K562 (cell line): Measurements from ENCODE around the gene FAM117A. TPM values are rescaled to one million over a fixed set of nuclear protein-coding genes. Genes with fewer than 3 reads are reported as not detected.
A peak's percentile ranks its signal among the peaks of the same experiment; 100 is the strongest.

Experiments used
- L3MBTL2 ChIP-seq: fragments of 450-650 bp; IDR thresholded peaks from 2 replicates; pipeline ENCODE4 v1.6.1; 2016; ENCODE audit warnings: mild to moderate bottlenecking, moderate library complexity
- MTA2 ChIP-seq: fragments of 450-650 bp; IDR thresholded peaks from 2 replicates; pipeline ENCODE4 v1.6.1; 2016; ENCODE audit warnings: low read depth
- SRSF1 ChIP-seq: fragments of 200-400 bp; formaldehyde crosslinking; IDR thresholded peaks from 2 replicates; pipeline ENCODE4 v1.6.1; 2017; ENCODE audit warnings: mild to moderate bottlenecking, low read depth, low read length, moderate library complexity
- VEZF1 ChIP-seq: fragments of 200-800 bp; sonication (Bioruptor generic); IDR thresholded peaks from 2 replicates; pipeline ENCODE4 v1.6.1; 2017; ENCODE audit warnings: missing genetic modification characterization, missing compliant biosample characterization
- ZNF347 ChIP-seq: fragments of 450-650 bp; formaldehyde crosslinking; IDR thresholded peaks from 2 replicates; pipeline ENCODE4 v1.4.0; 2020; ENCODE audit warnings: low read depth, mild to moderate bottlenecking, moderate library complexity
- polyA plus RNA-seq, 8 experiments: library from polyadenylated mRNA; depleted of rRNA in 4 of 8; stranded (reverse) in 5 of 8; unstranded in 3 of 8; fragments of >200 nt; fragmentation: Nextera tagmentation in 2 of 8; fragmentation: Illumina TruSeq in 1 of 8; extraction: Ambion mirVana in 2 of 8; extraction: Trizol in 1 of 8; gene quantifications; 2 replicates each; pipeline versions ENCODE4 v1.2.1 to v1.2.3, GENCODE V29; 2011 to 2014; ENCODE audit warnings: inconsistent platforms in 1 of 8, missing spikeins in 1 of 8
- total RNA-seq, 7 experiments: library from RNA; depleted of rRNA in 6 of 7; stranded (reverse); fragments of >200 nt in 6 of 7; fragmentation: Illumina TruSeq in 2 of 7; extraction: Trizol in 2 of 7; gene quantifications; 2 replicates each; pipeline versions ENCODE4 v1.2.1 to v1.2.3, GENCODE V29; 2011 to 2021; ENCODE audit warnings: low replicate concordance in 1 of 7
- TF ChIP-seq, protein P1 (sequence below), 2 experiments: fragments of 450-650 bp; formaldehyde crosslinking in 1 of 2; IDR thresholded peaks; 2 replicates each; pipeline versions ENCODE4 v1.4.0 to v1.6.1; 2014 to 2020; ENCODE audit warnings: mild to moderate bottlenecking in 2 of 2, borderline replicate concordance in 1 of 2, low read depth in 1 of 2
- TF ChIP-seq, protein P2 (sequence below), 3 experiments: IDR thresholded peaks in 2 of 3; conservative IDR thresholded peaks in 1 of 3; 2 replicates each; pipeline ENCODE4 v1.5.1; 2011 to 2012; ENCODE audit warnings: low read length in 3 of 3, mild to moderate bottlenecking in 3 of 3, control low read depth in 2 of 3, improper control_type of control experiment in 1 of 3, inconsistent platforms in 1 of 3, low read depth in 1 of 3, mixed read lengths in 1 of 3, moderate library complexity in 1 of 3; ENCODE audit not compliant: insufficient read depth in 2 of 3

FAM117A gene
- total and polyA plus RNA-seq, 9 of the 15 experiments (the other 6 are each of a cell fraction or from before 2014, with no cell fraction given): 3.1 to 79.7 (median 36.6) TPM

DNA sequence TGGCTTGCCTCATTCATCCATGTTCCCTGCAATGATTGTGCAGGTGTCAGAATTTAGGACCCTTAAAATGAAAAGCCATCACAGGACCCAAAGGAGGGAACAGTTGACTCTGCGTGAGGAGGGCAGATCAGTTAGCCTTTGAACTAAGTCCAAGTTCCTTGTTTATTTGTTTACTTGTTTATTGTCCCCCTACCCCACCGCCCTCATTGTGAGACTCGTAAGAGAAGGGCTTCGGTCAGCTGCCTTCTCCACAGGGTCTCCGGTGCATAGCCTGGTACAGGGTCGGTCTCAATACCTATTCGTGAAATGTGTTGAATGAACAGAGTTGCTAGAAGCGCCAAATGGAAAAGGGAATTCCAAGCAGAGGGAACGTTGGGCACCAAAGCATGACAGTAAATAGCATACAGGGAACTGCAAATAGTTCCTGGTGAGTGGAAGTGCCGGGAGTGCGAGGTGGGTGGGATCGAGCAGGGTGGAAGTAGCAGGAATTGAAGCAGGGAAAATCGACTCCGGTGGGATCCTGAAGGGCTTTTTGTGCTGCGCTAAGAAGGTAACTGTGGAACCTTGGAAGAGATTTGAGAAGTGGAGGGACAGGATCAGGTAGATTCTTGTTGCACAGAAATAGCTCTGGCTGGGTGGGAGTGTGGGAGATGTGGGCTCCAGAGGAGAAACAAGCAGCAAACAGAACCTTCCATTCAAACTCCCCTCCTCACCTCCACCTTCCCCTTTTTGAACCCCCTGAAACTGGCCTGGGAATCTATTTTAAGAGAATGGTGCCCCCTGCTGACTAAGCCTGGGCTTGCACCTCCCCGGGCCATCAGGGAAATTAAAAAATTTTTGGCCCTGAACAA, 68.9 kb downstream of the FAM117A start (continued):
- TF ChIP-seq, protein P1, sequence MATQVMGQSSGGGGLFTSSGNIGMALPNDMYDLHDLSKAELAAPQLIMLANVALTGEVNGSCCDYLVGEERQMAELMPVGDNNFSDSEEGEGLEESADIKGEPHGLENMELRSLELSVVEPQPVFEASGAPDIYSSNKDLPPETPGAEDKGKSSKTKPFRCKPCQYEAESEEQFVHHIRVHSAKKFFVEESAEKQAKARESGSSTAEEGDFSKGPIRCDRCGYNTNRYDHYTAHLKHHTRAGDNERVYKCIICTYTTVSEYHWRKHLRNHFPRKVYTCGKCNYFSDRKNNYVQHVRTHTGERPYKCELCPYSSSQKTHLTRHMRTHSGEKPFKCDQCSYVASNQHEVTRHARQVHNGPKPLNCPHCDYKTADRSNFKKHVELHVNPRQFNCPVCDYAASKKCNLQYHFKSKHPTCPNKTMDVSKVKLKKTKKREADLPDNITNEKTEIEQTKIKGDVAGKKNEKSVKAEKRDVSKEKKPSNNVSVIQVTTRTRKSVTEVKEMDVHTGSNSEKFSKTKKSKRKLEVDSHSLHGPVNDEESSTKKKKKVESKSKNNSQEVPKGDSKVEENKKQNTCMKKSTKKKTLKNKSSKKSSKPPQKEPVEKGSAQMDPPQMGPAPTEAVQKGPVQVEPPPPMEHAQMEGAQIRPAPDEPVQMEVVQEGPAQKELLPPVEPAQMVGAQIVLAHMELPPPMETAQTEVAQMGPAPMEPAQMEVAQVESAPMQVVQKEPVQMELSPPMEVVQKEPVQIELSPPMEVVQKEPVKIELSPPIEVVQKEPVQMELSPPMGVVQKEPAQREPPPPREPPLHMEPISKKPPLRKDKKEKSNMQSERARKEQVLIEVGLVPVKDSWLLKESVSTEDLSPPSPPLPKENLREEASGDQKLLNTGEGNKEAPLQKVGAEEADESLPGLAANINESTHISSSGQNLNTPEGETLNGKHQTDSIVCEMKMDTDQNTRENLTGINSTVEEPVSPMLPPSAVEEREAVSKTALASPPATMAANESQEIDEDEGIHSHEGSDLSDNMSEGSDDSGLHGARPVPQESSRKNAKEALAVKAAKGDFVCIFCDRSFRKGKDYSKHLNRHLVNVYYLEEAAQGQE (IDR thresholded peaks at IDR 0.05; ENCODE audit: borderline replicate concordance): peak; percentile 90
- TF ChIP-seq, protein P1 (CRISPR knock-in tag; IDR thresholded peaks at IDR 0.05; ENCODE audit: low read depth): no peak
- TF ChIP-seq MTA2: no peak
- TF ChIP-seq VEZF1: 0 out of 2 replicates have a peak, but pooled peaks have one; percentile 12
- TF ChIP-seq SRSF1: no peak
- TF ChIP-seq, protein P2, sequence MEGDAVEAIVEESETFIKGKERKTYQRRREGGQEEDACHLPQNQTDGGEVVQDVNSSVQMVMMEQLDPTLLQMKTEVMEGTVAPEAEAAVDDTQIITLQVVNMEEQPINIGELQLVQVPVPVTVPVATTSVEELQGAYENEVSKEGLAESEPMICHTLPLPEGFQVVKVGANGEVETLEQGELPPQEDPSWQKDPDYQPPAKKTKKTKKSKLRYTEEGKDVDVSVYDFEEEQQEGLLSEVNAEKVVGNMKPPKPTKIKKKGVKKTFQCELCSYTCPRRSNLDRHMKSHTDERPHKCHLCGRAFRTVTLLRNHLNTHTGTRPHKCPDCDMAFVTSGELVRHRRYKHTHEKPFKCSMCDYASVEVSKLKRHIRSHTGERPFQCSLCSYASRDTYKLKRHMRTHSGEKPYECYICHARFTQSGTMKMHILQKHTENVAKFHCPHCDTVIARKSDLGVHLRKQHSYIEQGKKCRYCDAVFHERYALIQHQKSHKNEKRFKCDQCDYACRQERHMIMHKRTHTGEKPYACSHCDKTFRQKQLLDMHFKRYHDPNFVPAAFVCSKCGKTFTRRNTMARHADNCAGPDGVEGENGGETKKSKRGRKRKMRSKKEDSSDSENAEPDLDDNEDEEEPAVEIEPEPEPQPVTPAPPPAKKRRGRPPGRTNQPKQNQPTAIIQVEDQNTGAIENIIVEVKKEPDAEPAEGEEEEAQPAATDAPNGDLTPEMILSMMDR (IDR thresholded peaks at IDR 0.05 in 2 of 3, conservative IDR thresholded peaks at IDR 0.05 in 1 of 3; ENCODE audit: insufficient read depth in 2 of 3, low read depth in 1 of 3, low read length in 3 of 3): peak; percentile 91 to 96 (median 92)
- no peak for TF ChIP-seq ZNF347 (CRISPR knock-in tag)
- no peak for TF ChIP-seq L3MBTL2
